ENCODE data around the gene ITIH3. TPM values are rescaled to one million over a fixed set of nuclear protein-coding genes. Genes with fewer than 3 reads are reported as not detected.

ITIH3 gene
- total RNA-seq, 1 donor from 2014 or later, result 0.16 TPM

- no peak for FAIRE-seq
- H3K27ac ChIP-seq (ENCODE audit: low read depth, low read length), result no peak overlapping the region
- no peak overlapping the region for H3K4me2 ChIP-seq (ENCODE audit: low read length)
- no peak for DNase-seq (ENCODE audit: low read depth)
- H4K20me1 ChIP-seq (ENCODE audit: insufficient read depth, low read length), result peaks cover 3% of the 10 kb centered on the region
- no peaks in the 10 kb centered on the region for H3K9me3 ChIP-seq (ENCODE audit: insufficient read depth, low read depth, low read length)
- H3K4me1 ChIP-seq (ENCODE audit: insufficient read depth, low read length), result peaks cover 8% of the 10 kb centered on the region
- peaks cover 10% of the 10 kb centered on the region for H3K36me3 Mint-ChIP-seq (ENCODE audit: low read depth, unreplicated experiment)
- H3K4me1 Mint-ChIP-seq (ENCODE audit: low read depth, unreplicated experiment), result peaks cover 15% of the 10 kb centered on the region
- H2AFZ ChIP-seq (ENCODE audit: low read depth, low read length), result no peak overlapping the region
- H3K27ac Mint-ChIP-seq (ENCODE audit: unreplicated experiment), result no peak overlapping the region
- TF ChIP-seq EZH2 (IDR thresholded peaks at IDR 0.05; ENCODE audit: insufficient read depth, low read length), result no peak
- TF ChIP-seq, protein P1, sequence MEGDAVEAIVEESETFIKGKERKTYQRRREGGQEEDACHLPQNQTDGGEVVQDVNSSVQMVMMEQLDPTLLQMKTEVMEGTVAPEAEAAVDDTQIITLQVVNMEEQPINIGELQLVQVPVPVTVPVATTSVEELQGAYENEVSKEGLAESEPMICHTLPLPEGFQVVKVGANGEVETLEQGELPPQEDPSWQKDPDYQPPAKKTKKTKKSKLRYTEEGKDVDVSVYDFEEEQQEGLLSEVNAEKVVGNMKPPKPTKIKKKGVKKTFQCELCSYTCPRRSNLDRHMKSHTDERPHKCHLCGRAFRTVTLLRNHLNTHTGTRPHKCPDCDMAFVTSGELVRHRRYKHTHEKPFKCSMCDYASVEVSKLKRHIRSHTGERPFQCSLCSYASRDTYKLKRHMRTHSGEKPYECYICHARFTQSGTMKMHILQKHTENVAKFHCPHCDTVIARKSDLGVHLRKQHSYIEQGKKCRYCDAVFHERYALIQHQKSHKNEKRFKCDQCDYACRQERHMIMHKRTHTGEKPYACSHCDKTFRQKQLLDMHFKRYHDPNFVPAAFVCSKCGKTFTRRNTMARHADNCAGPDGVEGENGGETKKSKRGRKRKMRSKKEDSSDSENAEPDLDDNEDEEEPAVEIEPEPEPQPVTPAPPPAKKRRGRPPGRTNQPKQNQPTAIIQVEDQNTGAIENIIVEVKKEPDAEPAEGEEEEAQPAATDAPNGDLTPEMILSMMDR (IDR thresholded peaks at IDR 0.05; ENCODE audit: insufficient read depth, low read depth, low read length), result no peak
- no peaks in the 10 kb centered on the region for H3K36me3 ChIP-seq (ENCODE audit: insufficient read depth, low read length)
- H3K27me3 ChIP-seq (ENCODE audit: insufficient read depth, low read length), result no peaks in the 10 kb centered on the region
- peaks cover 2% of the 10 kb centered on the region for H3K27me3 Mint-ChIP-seq (ENCODE audit: low read depth, unreplicated experiment)
- no peak overlapping the region for H3K4me3 ChIP-seq (ENCODE audit: insufficient read depth, low read depth, low read length)
- H3K4me3 Mint-ChIP-seq (ENCODE audit: unreplicated experiment), result no peak overlapping the region
- H3K9me3 Mint-ChIP-seq (ENCODE audit: unreplicated experiment), result no peaks in the 10 kb centered on the region
- H3K79me2 ChIP-seq (ENCODE audit: insufficient read depth, low read length), result no peaks in the 10 kb centered on the region
- no peak overlapping the region for H3K9ac ChIP-seq (ENCODE audit: low read length)
Observed at GRCh38 chr3:52843881-52844280, 49.3 kb downstream of the ITIH3 start.

DNA sequence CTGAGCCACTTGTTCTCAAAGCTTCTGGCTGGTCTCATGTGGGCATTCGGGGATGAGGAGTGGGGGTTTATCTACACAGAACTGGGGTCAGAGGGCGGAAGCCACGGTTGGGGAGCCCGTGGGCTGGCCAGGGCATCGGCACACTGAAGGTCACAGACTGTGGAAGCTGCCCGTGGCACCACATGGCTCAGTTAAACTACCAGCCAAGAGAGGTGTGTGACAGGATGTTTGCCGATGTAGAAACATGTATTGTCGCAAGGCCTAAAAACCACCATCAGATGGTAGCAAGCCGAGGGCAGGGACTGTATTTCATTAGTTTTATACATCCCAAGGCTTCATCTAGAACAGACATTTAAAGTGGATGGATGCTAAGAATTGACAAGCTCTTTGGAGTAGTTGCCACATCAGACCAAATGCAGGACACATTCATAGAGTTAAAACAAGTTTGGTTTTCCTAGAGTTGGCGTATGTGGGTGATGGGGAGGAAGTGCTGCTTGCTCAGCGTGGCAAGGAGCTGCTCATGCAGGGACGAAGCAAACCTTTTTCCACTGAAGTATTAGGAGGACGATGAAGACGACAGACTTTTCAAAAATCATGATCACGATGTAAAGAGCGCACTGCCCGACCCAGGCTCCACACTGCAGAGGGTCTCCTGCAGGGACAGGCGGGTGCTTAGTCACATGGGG is 49.8 kb downstream of the ITIH3 start:
- FAIRE-seq, result no peak
- H3K36me3 ChIP-seq (ENCODE audit: insufficient read depth, low read length), result no peaks in the 10 kb centered on the region
- H3K27me3 ChIP-seq (ENCODE audit: insufficient read depth, low read length), result no peaks in the 10 kb centered on the region
- H3K9ac ChIP-seq (ENCODE audit: low read length), result no peak overlapping the region
- H3K79me2 ChIP-seq (ENCODE audit: insufficient read depth, low read length), result no peaks in the 10 kb centered on the region
- H3K4me3 ChIP-seq (ENCODE audit: insufficient read depth, low read depth, low read length), result no peak overlapping the region
- H3K4me1 ChIP-seq (ENCODE audit: insufficient read depth, low read length), result peaks cover 8% of the 10 kb centered on the region
- H3K4me2 ChIP-seq (ENCODE audit: low read length), result no peak overlapping the region
- no peak overlapping the region for H3K4me3 Mint-ChIP-seq (ENCODE audit: unreplicated experiment)
- peaks cover 16% of the 10 kb centered on the region for H3K4me1 Mint-ChIP-seq (ENCODE audit: low read depth, unreplicated experiment)
- no peaks in the 10 kb centered on the region for H3K9me3 ChIP-seq (ENCODE audit: insufficient read depth, low read depth, low read length)
- TF ChIP-seq, protein P1 (IDR thresholded peaks at IDR 0.05; ENCODE audit: insufficient read depth, low read depth, low read length), result no peak
- no peak for TF ChIP-seq EZH2 (IDR thresholded peaks at IDR 0.05; ENCODE audit: insufficient read depth, low read length)
- no peak for DNase-seq (ENCODE audit: low read depth)
- H3K27me3 Mint-ChIP-seq (ENCODE audit: low read depth, unreplicated experiment), result peaks cover 2% of the 10 kb centered on the region
- peaks cover 3% of the 10 kb centered on the region for H4K20me1 ChIP-seq (ENCODE audit: insufficient read depth, low read length)
- peaks cover 12% of the 10 kb centered on the region for H3K36me3 Mint-ChIP-seq (ENCODE audit: low read depth, unreplicated experiment)
- H3K9me3 Mint-ChIP-seq (ENCODE audit: unreplicated experiment), result no peaks in the 10 kb centered on the region
- no peak overlapping the region for H3K27ac Mint-ChIP-seq (ENCODE audit: unreplicated experiment)
- no peak overlapping the region for H2AFZ ChIP-seq (ENCODE audit: low read depth, low read length)
- H3K27ac ChIP-seq (ENCODE audit: low read depth, low read length), result no peak overlapping the region

GRCh38 chr3:52845157-52845556 is 50.6 kb downstream of the ITIH3 start:
- no peak overlapping the region for H3K4me3 ChIP-seq (ENCODE audit: insufficient read depth, low read depth, low read length)
- TF ChIP-seq, protein P1 (IDR thresholded peaks at IDR 0.05; ENCODE audit: insufficient read depth, low read depth, low read length), result no peak
- TF ChIP-seq EZH2 (IDR thresholded peaks at IDR 0.05; ENCODE audit: insufficient read depth, low read length), result no peak
- no peak overlapping the region for H3K9ac ChIP-seq (ENCODE audit: low read length)
- H3K9me3 ChIP-seq (ENCODE audit: insufficient read depth, low read depth, low read length), result no peaks in the 10 kb centered on the region
- H3K36me3 ChIP-seq (ENCODE audit: insufficient read depth, low read length), result no peaks in the 10 kb centered on the region
- no peak overlapping the region for H3K4me2 ChIP-seq (ENCODE audit: low read length)
- DNase-seq (ENCODE audit: low read depth) (no peak), FAIRE-seq (no peak)
- H3K27me3 ChIP-seq (ENCODE audit: insufficient read depth, low read length), result no peaks in the 10 kb centered on the region
- no peak overlapping the region for H3K27ac ChIP-seq (ENCODE audit: low read depth, low read length)
- H3K4me1 ChIP-seq (ENCODE audit: insufficient read depth, low read length), result peaks cover 8% of the 10 kb centered on the region
- H2AFZ ChIP-seq (ENCODE audit: low read depth, low read length), result no peak overlapping the region
- Mint-ChIP-seq H3K36me3 (ENCODE audit: low read depth, unreplicated experiment) (peaks cover 11% of the 10 kb centered on the region), H3K27ac (ENCODE audit: unreplicated experiment) (no peak overlapping the region), H3K4me1 (ENCODE audit: low read depth, unreplicated experiment) (peaks cover 15% of the 10 kb centered on the region), H3K27me3 (ENCODE audit: low read depth, unreplicated experiment) (peaks cover 2% of the 10 kb centered on the region), H3K4me3 (ENCODE audit: unreplicated experiment) (no peak overlapping the region), H3K9me3 (ENCODE audit: unreplicated experiment) (no peaks in the 10 kb centered on the region)
- peaks cover 3% of the 10 kb centered on the region for H4K20me1 ChIP-seq (ENCODE audit: insufficient read depth, low read length)
- no peaks in the 10 kb centered on the region for H3K79me2 ChIP-seq (ENCODE audit: insufficient read depth, low read length)
